ENCODE data around the gene DUSP5. TPM values are rescaled to one million over a fixed set of nuclear protein-coding genes. Genes with fewer than 3 reads are reported as not detected.

Gene DUSP5
- total and polyA plus RNA-seq, 2 of the 4 experiments (the other 2 are of a cell fraction) = 42.1 to 48.1 TPM

DNA sequence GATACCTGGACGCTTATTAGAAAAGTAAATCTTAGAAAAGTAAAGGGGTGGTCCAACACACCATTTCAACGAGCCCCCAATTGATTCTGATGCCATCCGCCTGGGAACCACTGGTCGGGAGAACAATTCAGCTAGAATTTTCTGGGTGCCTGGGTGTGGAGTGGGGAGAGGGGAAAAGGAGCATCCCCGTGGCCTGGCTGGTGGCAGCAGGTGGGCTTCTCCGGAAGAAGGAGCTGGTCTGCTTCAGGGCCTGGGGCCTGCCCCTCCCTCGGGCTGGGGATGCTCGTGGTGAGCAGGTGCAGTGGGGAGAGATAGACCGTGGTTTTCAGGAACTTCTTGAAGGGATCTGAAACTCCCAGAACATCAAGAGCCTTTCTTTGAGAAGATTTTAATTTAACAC is 39.9 kb upstream of the DUSP5 start:
- intact Hi-C loops (cut with micrococcal nuclease) (no loop called here), in situ Hi-C loops (cut with MboI; ENCODE audit: low sequenced_read_pairs) (no loop called here), dilution Hi-C loops (cut with HindIII; ENCODE audit: low sequenced_read_pairs, unreplicated experiment) (no loop called here)
- H4K8ac ChIP-seq (ENCODE audit: low read depth in 2 of 2, low read length in 2 of 2) = no peak overlapping the region
- H3K18ac ChIP-seq (ENCODE audit: low read depth, low read length) = no peak overlapping the region
- H2AK9ac ChIP-seq (replicated peaks; ENCODE audit: low read depth, low read length, poor library complexity) = no peak overlapping the region
- ChIA-PET CTCF (no interaction called here), POLR2A (ENCODE audit: unreplicated experiment) (no interaction called here)
- WGBS, 2 experiments (ENCODE audit: extremely low coverage in 2 of 2, insufficient read length in 1 of 2) = 90% methylated on average over 3 of the region's 9 CpGs; no CpG with 5 or more reads in 1 of the 2 experiments
- H2AK5ac ChIP-seq (ENCODE audit: low read depth, low read length) = no peak overlapping the region
- H3K27ac ChIP-seq (ENCODE audit: insufficient read depth, low read length) = no peak overlapping the region
- H3K23ac ChIP-seq (ENCODE audit: low read depth, low read length) = no peak overlapping the region
- H2BK20ac ChIP-seq (ENCODE audit: low read depth, low read length) = no peak overlapping the region
- ATAC-seq (ENCODE audit: low read depth) (no peak), DNase-seq (no peak)
- no peak overlapping the region for H4K5ac ChIP-seq (ENCODE audit: low read depth, low read length)
- no peaks in the 10 kb centered on the region for H3K79me1 ChIP-seq (ENCODE audit: low read depth in 1 of 2, low read length in 2 of 2)
- no peaks in the 10 kb centered on the region; the same call in 1 of the 2 replicates for H3K27me3 ChIP-seq (ENCODE audit: control insufficient read depth, insufficient read depth, low read length)
- BruUV-seq (replicated peaks) = no TSS peak
- H4K20me1 ChIP-seq (ENCODE audit: insufficient read depth, low read length) = no peaks in the 10 kb centered on the region
- H3K9me3 ChIP-seq (ENCODE audit: control insufficient read depth, insufficient read depth, low read length) = no peaks in the 10 kb centered on the region
- no peaks in the 10 kb centered on the region for H3K36me3 ChIP-seq (ENCODE audit: control insufficient read depth, insufficient read depth, low read length)
- H3K4me3 ChIP-seq (ENCODE audit: insufficient read depth, low read depth, low read length) = no peak overlapping the region
- peaks cover 5% of the 10 kb centered on the region; the same call in 1 of the 2 replicates for H3K9me1 ChIP-seq (ENCODE audit: insufficient read depth, low read length)
- H3K4me2 ChIP-seq (ENCODE audit: low read depth, low read length) = no peak overlapping the region
- no peak overlapping the region for H2BK15ac ChIP-seq (ENCODE audit: low read depth, low read length)
- TF ChIP-seq MXI1 (IDR thresholded peaks at IDR 0.05; ENCODE audit: borderline replicate concordance, low read depth, low read length) (no peak), CEBPB (IDR thresholded peaks at IDR 0.05; ENCODE audit: low read depth, low read length) (no peak), BHLHE40 (IDR thresholded peaks at IDR 0.05; ENCODE audit: low read depth, low read length) (no peak), SMC3 (IDR thresholded peaks at IDR 0.05; ENCODE audit: low read depth, low read length) (no peak), RCOR1 (IDR thresholded peaks at IDR 0.05; ENCODE audit: insufficient replicate concordance, low read length) (no peak), MAZ (IDR thresholded peaks at IDR 0.05; ENCODE audit: borderline replicate concordance, low read depth, low read length) (no peak), RFX5 (IDR thresholded peaks at IDR 0.05; ENCODE audit: low read depth, low read length) (no peak), POLR2A (IDR thresholded peaks at IDR 0.05; ENCODE audit: low read depth, low read length) (no peak), MAFK (IDR thresholded peaks at IDR 0.05; ENCODE audit: low read depth, low read length) (no peak)
- TF ChIP-seq, protein P1, sequence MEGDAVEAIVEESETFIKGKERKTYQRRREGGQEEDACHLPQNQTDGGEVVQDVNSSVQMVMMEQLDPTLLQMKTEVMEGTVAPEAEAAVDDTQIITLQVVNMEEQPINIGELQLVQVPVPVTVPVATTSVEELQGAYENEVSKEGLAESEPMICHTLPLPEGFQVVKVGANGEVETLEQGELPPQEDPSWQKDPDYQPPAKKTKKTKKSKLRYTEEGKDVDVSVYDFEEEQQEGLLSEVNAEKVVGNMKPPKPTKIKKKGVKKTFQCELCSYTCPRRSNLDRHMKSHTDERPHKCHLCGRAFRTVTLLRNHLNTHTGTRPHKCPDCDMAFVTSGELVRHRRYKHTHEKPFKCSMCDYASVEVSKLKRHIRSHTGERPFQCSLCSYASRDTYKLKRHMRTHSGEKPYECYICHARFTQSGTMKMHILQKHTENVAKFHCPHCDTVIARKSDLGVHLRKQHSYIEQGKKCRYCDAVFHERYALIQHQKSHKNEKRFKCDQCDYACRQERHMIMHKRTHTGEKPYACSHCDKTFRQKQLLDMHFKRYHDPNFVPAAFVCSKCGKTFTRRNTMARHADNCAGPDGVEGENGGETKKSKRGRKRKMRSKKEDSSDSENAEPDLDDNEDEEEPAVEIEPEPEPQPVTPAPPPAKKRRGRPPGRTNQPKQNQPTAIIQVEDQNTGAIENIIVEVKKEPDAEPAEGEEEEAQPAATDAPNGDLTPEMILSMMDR (conservative IDR thresholded peaks at IDR 0.05; ENCODE audit: low read depth, low read length) = no peak
- H3K4ac ChIP-seq (ENCODE audit: low read depth, low read length) = no peak overlapping the region
- no peak overlapping the region for H3K14ac ChIP-seq (replicated peaks; ENCODE audit: low read depth, low read length)
- H3K56ac ChIP-seq (ENCODE audit: extremely low read depth, insufficient read depth, low read length) = no peak overlapping the region
- H2BK120ac ChIP-seq (ENCODE audit: low read depth, low read length) = no peak overlapping the region
- no peak overlapping the region for H3K9ac ChIP-seq (ENCODE audit: low read depth, low read length)
- H4K91ac ChIP-seq (ENCODE audit: insufficient read depth, low read depth, low read length) = no peak overlapping the region
- peaks cover 17% of the 10 kb centered on the region for H3K4me1 ChIP-seq (ENCODE audit: control insufficient read depth, insufficient read depth, low read length)
- H2BK5ac ChIP-seq (ENCODE audit: low read depth, low read length, poor library complexity, severe bottlenecking) = no peak overlapping the region
- no peak overlapping the region for H2AFZ ChIP-seq (replicated peaks; ENCODE audit: low read length, poor library complexity)
